Activated CD8-positive, alpha-beta memory T cell treated with anti-CD3 and anti-CD28 coated beads for 24 hours (primary cell): ENCODE data around the gene MAP3K7.
"Not testable (repeated sequence)": the region's sequence is repeated elsewhere in the genome, so short reads cannot be mapped to it uniquely, and the experiment has no call there.

ENCODE experiments used
- DNase-seq: peaks from one replicate; pipeline ENCODE4 v3.0.0-alpha.2; 2020

The MAP3K7 gene

GRCh38 chr6:90575267-90575666, 11.6 kb downstream of the MAP3K7 start:
- DNase-seq: no peak

- DNase-seq: no peak
Measured at GRCh38 chr6:90574610-90575009, 12.3 kb downstream of the MAP3K7 start.

GRCh38 chr6:90573624-90574023, 13.2 kb downstream of the MAP3K7 start:
- DNase-seq: no peak

GRCh38 chr6:90572856-90573255, 14.0 kb downstream of the MAP3K7 start:
- DNase-seq: no peak

GRCh38 chr6:90569223-90569622, 17.6 kb downstream of the MAP3K7 start:
- no peak for DNase-seq

GRCh38 chr6:90567682-90568081, 19.2 kb downstream of the MAP3K7 start:
- not testable (repeated sequence) for DNase-seq

GRCh38 chr6:90562341-90562740, 24.5 kb downstream of the MAP3K7 start:
- not testable (repeated sequence) for DNase-seq

- no peak for DNase-seq
Measured at GRCh38 chr6:90559931-90560330, 26.9 kb downstream of the MAP3K7 start.

- DNase-seq: no peak
Measured at GRCh38 chr6:90557006-90557405, 29.9 kb downstream of the MAP3K7 start.

GRCh38 chr6:90547991-90548390, 38.9 kb downstream of the MAP3K7 start:
- DNase-seq: no peak

- DNase-seq: no peak
Measured at GRCh38 chr6:90547079-90547478, 39.8 kb downstream of the MAP3K7 start.

GRCh38 chr6:90545448-90545847, 41.4 kb downstream of the MAP3K7 start:
- DNase-seq: no peak

GRCh38 chr6:90544741-90545140, 42.1 kb downstream of the MAP3K7 start:
- DNase-seq: no peak

- no peak for DNase-seq
Measured at GRCh38 chr6:90544081-90544480, 42.8 kb downstream of the MAP3K7 start.

- DNase-seq: no peak
Measured at GRCh38 chr6:90541221-90541620, 45.7 kb downstream of the MAP3K7 start.

- DNase-seq: no peak
Measured at GRCh38 chr6:90538278-90539046, 48.4 kb downstream of the MAP3K7 start.

GRCh38 chr6:90537723-90538258, 49.1 kb downstream of the MAP3K7 start:
- no peak for DNase-seq

GRCh38 chr6:90537027-90537426, 49.8 kb downstream of the MAP3K7 start:
- no peak for DNase-seq

GRCh38 chr6:90536520-90536919, 50.4 kb downstream of the MAP3K7 start:
- no peak for DNase-seq

GRCh38 chr6:90534337-90535025, 52.4 kb downstream of the MAP3K7 start:
- DNase-seq: no peak

- no peak for DNase-seq
Measured at GRCh38 chr6:90533615-90534336, 53.1 kb downstream of the MAP3K7 start.

GRCh38 chr6:90530882-90531281, 56.0 kb downstream of the MAP3K7 start:
- no peak for DNase-seq

- DNase-seq: no peak
Measured at GRCh38 chr6:90525421-90525820, 61.5 kb downstream of the MAP3K7 start.
